C1 segment of cervical spinal cord (tissue), 14 donors: ENCODE data around the gene CACNA1E.
"Not testable (repeated sequence)": the region's sequence is repeated elsewhere in the genome, so short reads cannot be mapped to it uniquely, and the experiment has no call there.

Experiments used
- DNase-seq, 14 donors: peaks; one replicate each; lab custom pipeline; 2025; lab: John Stamatoyannopoulos, UW

The CACNA1E gene

GRCh38 chr1:181516706-181517105 lies 33.4 kb downstream of the CACNA1E start:
- no peak for DNase-seq

- DNase-seq: no peak
Observed at GRCh38 chr1:181517181-181517875, 34.0 kb downstream of the CACNA1E start.

DNA sequence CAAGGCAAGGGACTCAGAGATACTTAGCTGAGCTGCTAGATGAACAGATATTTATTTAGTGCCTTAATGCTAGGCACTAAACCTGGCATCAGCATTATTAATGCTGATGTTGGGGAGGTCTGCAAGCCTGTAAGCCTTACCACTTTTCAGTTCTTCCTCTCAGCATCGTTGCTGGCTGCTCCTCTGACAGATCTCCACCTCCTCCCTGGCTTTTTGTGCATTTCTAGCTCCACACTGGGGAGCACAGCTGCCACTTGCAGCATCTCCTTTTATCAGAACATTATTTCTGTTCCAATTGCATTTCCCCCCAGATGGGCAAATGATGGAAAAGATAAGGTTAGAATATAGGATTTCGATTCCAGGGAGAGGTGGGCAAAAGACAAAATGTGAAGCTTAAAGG lies 34.8 kb downstream of the CACNA1E start:
- no peak for DNase-seq

- DNase-seq: no peak
Observed at GRCh38 chr1:181522864-181523263, 39.5 kb downstream of the CACNA1E start.

GRCh38 chr1:181525104-181525721 lies 41.9 kb downstream of the CACNA1E start:
- no peak for DNase-seq

DNA sequence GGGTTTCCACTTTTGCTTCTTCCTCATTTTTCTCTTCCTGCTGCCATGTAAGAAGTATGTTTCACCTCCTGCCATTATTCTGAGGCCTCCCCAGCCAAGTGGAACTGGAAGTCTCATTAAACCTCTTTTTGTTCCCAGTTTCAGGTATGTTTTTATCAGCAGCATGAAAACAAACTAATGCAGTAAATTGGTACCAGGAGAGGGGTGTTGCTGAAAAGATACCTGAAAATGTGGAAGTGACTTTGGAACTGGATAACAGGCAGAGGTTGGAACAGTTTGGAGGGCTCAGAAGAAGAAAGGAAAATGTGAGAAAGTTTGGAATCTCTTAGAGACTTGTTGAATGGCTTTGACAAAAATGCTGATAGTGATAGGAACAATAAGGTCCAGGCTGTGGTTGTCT lies 44.9 kb downstream of the CACNA1E start:
- DNase-seq: not testable (repeated sequence)

- no peak for DNase-seq
Observed at GRCh38 chr1:181531441-181531840, 48.1 kb downstream of the CACNA1E start.

DNA sequence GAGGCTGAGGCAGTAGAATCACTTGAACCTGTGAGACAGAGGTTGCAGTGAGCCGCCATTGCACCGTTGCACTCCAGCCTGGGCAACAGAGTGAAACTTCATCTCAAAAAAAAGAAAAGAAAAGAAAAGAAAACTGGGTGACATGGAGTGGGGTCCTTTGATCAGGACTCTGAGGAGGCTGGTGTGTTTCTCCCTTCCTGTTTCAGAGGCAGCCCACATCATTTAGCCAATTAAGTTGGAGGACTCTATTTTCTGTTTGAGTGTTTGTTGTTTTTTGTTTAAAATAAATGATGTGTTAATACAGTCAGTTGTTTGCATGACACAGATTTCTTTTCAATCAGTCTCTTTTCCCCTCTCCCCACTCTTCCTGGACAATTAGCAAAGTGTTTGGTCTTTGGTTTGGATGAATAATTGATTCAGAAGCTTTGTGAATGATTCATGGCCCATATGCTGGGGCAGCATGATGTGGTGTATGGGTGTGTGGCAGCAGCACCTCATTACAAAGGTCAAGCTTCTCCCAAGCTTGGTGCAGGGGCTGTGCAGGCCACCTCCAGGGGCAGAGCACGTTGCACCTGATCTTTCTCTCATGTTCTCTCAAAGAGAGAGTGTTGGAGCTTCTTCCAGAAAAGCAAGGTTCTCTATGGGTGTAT lies 48.8 kb downstream of the CACNA1E start:
- DNase-seq: no peak

- no peak for DNase-seq
Observed at GRCh38 chr1:181538836-181539235, 55.5 kb downstream of the CACNA1E start.

GRCh38 chr1:181541458-181541857 lies 58.1 kb downstream of the CACNA1E start:
- no peak for DNase-seq

DNA sequence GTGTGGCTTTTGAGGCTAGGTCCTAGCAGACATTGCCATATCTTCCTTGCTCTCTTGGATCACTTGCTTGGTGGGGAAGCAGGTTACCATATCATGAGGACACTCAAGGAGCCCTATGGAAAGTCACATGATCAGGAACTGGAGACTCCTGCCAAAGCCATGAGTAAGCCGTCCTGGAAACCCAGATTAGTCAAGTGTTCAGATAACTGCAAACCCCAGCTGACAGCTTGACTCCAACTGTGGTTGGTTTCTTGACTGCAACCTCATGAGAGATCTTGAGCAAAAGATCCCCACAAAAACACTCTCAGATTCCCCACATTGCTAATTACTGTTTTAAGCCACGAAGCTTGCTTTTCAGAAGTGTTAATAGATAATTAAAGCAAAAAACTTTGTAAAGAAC lies 58.6 kb downstream of the CACNA1E start:
- no peak for DNase-seq

DNA sequence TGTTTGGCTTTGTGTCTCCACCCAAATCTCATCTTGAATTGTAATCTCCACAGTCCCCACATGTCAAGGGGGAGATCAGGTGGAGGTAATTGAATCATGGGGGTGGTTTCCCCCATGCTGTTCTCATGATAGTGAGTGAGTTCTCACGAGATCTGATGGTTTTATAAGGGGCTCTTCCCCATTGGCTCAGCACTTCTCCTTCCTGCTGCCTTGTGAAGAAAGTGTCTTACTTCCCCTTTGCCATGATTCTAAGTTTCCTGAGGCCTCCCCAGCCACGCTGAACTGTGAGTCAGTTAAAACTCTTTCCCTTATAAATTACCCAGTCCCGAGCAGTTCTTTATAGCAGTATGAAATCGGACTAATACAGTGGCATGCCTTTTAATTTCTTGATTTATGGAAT lies 59.1 kb downstream of the CACNA1E start:
- DNase-seq: not testable (repeated sequence)

- no peak for DNase-seq
Observed at GRCh38 chr1:181545395-181545794, 62.1 kb downstream of the CACNA1E start.

DNA sequence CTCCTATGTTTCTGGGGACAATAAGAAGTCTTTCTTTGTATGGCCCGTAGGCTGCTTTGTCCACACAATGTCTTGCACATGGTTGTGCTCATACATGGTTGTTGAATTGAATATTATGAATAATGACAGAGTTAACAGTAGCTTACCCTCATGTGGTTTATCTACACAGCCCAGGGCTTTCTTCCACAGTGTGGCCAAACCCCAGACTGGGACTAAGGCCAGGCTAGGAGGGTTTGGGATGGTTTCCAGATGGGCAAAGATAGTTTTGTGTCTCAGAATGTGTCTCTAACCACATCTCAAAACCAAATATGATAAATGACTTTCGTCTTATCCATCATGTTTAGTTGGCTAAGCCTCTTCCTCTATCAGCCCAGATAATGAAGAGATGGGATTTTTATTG lies 65.2 kb downstream of the CACNA1E start:
- DNase-seq: no peak

GRCh38 chr1:181551249-181551648 lies 67.9 kb downstream of the CACNA1E start:
- DNase-seq: peak in 11 of 14 donors; percentile 17 to 80 (median 44)

DNA sequence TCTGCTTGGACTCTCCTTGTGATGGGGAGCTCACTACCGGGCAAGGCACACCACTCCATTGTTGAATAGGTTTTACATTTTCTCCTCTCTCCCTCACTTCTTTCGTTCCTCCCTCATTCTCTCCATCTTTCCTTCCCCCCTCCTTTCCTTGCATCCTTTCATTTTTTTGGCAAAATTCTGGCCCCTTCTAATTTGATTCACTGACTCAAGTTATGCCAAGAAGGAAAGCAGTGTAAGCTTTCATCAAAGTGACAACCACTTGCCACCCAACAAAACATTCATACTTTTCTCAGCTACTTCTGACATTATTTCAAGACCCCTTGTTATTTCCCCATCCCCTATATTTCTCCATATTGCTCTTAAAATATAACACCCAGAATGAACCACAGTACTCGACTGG lies 68.4 kb downstream of the CACNA1E start:
- DNase-seq: no peak

DNA sequence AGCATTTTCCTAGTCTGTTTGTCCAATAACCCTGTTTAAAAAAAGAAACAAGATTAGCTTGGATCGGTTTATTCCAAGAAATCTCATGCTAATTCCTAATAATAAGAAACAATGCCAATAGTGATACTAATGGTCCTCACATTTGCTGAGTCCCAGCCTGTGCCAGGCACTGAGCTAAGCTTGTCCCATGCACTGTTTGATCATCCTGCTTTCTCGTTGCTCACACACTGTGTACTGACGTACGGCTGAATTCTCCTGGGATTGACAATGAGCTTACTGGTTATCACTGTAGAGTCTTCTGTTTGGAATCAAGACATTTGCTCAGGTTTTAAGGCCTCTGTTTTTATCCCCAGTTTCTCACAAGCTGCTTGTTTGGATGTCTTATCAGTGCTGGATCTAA lies 71.1 kb downstream of the CACNA1E start:
- DNase-seq: peak in 2 of 14 donors; percentile 16 to 18

- DNase-seq: no peak
Observed at GRCh38 chr1:181556631-181557030, 73.3 kb downstream of the CACNA1E start.

GRCh38 chr1:181557313-181557712 lies 74.0 kb downstream of the CACNA1E start:
- no peak for DNase-seq

GRCh38 chr1:181558416-181558815 lies 75.1 kb downstream of the CACNA1E start:
- no peak for DNase-seq

GRCh38 chr1:181559142-181559541 lies 75.8 kb downstream of the CACNA1E start:
- DNase-seq: no peak

DNA sequence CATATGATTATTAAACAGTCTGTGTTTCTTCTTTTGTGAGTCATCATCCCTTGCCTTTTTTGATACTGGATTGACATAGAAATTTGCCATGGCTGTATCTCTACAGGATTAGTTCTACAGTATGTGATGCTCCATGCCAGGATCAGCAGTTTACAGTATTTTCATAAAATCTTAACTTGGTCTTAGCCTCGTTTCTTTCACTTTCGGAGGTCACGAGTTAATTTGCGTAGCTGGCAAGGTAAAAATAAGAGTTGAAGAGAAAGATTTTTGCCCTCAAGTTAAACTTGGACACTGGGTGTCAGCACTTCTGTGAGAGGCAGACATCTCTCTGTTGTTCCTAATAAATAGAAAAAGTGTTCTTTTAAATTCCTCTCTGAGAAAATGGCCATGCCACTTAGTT lies 79.1 kb downstream of the CACNA1E start:
- DNase-seq: no peak

GRCh38 chr1:181568736-181569135 lies 85.4 kb downstream of the CACNA1E start:
- DNase-seq: no peak
